Measurements from ENCODE around the gene TMEM132C. TPM values are rescaled to one million over a fixed set of nuclear protein-coding genes. Genes with fewer than 3 reads are reported as not detected.

Gene TMEM132C
- total RNA-seq, 1 donor from 2014 or later, result 0.42 TPM

GRCh38 chr12:128570191-128571065 is 303.5 kb downstream of the TMEM132C start:
- no peak for DNase-seq (ENCODE audit: low read depth)
- no peaks in the 10 kb centered on the region for H3K36me3 ChIP-seq (ENCODE audit: control insufficient read depth, insufficient read depth, low read length)
- no peak for TF ChIP-seq CTCF (IDR thresholded peaks at IDR 0.05; ENCODE audit: insufficient read depth, low read length, poor library complexity, severe bottlenecking)
- no peaks in the 10 kb centered on the region for H3K27me3 ChIP-seq (ENCODE audit: control insufficient read depth, insufficient read depth, low read length)
- no peak overlapping the region for H3K4me3 ChIP-seq (ENCODE audit: low read depth, low read length)

GRCh38 chr12:128571906-128572810 is 305.2 kb downstream of the TMEM132C start:
- no peak for TF ChIP-seq CTCF (IDR thresholded peaks at IDR 0.05; ENCODE audit: insufficient read depth, low read length, poor library complexity, severe bottlenecking)
- H3K36me3 ChIP-seq (ENCODE audit: control insufficient read depth, insufficient read depth, low read length), result no peaks in the 10 kb centered on the region
- H3K4me3 ChIP-seq (ENCODE audit: low read depth, low read length), result no peak overlapping the region
- no peaks in the 10 kb centered on the region for H3K27me3 ChIP-seq (ENCODE audit: control insufficient read depth, insufficient read depth, low read length)
- no peak for DNase-seq (ENCODE audit: low read depth)

GRCh38 chr12:128573907-128574306 is 306.9 kb downstream of the TMEM132C start:
- no peak overlapping the region for H3K4me3 ChIP-seq (ENCODE audit: low read depth, low read length)
- no peaks in the 10 kb centered on the region for H3K36me3 ChIP-seq (ENCODE audit: control insufficient read depth, insufficient read depth, low read length)
- no peak for TF ChIP-seq CTCF (IDR thresholded peaks at IDR 0.05; ENCODE audit: insufficient read depth, low read length, poor library complexity, severe bottlenecking)
- DNase-seq (ENCODE audit: low read depth), result no peak
- no peaks in the 10 kb centered on the region for H3K27me3 ChIP-seq (ENCODE audit: control insufficient read depth, insufficient read depth, low read length)

- H3K4me3 ChIP-seq (ENCODE audit: low read depth, low read length), result no peak overlapping the region
- no peak for DNase-seq (ENCODE audit: low read depth)
- H3K36me3 ChIP-seq (ENCODE audit: control insufficient read depth, insufficient read depth, low read length), result no peaks in the 10 kb centered on the region
- no peak for TF ChIP-seq CTCF (IDR thresholded peaks at IDR 0.05; ENCODE audit: insufficient read depth, low read length, poor library complexity, severe bottlenecking)
- no peaks in the 10 kb centered on the region for H3K27me3 ChIP-seq (ENCODE audit: control insufficient read depth, insufficient read depth, low read length)
Observed at GRCh38 chr12:128578045-128578444, 311.1 kb downstream of the TMEM132C start.

- no peak for TF ChIP-seq CTCF (IDR thresholded peaks at IDR 0.05; ENCODE audit: insufficient read depth, low read length, poor library complexity, severe bottlenecking)
- DNase-seq (ENCODE audit: low read depth), result no peak
- Histone ChIP-seq H3K27me3 (ENCODE audit: control insufficient read depth, insufficient read depth, low read length) (no peaks in the 10 kb centered on the region), H3K36me3 (ENCODE audit: control insufficient read depth, insufficient read depth, low read length) (no peaks in the 10 kb centered on the region), H3K4me3 (ENCODE audit: low read depth, low read length) (no peak overlapping the region)
Observed at GRCh38 chr12:128581321-128581761, 314.4 kb downstream of the TMEM132C start.
